HepG2 (cell line): ENCODE data around the gene ANAPC2. TPM values are rescaled to one million over a fixed set of nuclear protein-coding genes. Genes with fewer than 3 reads are reported as not detected.

ENCODE experiments used
- CEBPZ ChIP-seq: IDR thresholded peaks from 2 replicates; pipeline ENCODE4 v1.6.1; 2012; ENCODE audit warnings: low read length, improper control_type of control experiment
- IRF2 ChIP-seq: IDR thresholded peaks from 2 replicates; pipeline ENCODE4 v1.6.1; 2018; ENCODE audit warnings: missing genetic modification reagents, missing compliant biosample characterization
- PBX2 ChIP-seq: IDR thresholded peaks from 2 replicates; pipeline ENCODE4 v1.6.1; 2016; ENCODE audit warnings: control low read depth
- PHF21A ChIP-seq: sonication (generic); formaldehyde crosslinking; IDR thresholded peaks from 2 replicates; pipeline ENCODE4 v1.5.0; 2020; ENCODE audit warnings: mild to moderate bottlenecking, missing genetic modification reagents
- POGK ChIP-seq: sonication (generic); formaldehyde crosslinking; conservative IDR thresholded peaks from 2 replicates; pipeline ENCODE4 v1.8.0; 2022; ENCODE audit warnings: mild to moderate bottlenecking, moderate library complexity, missing genetic modification reagents
- RAD21 ChIP-seq: fragments of 450-650 bp; formaldehyde crosslinking; IDR thresholded peaks from 2 replicates; pipeline ENCODE4 v1.5.0; 2020; ENCODE audit warnings: mild to moderate bottlenecking
- SOX6 ChIP-seq, 2 experiments: fragments of 450-650 bp in 1 of 2; sonication (generic) in 1 of 2; formaldehyde crosslinking in 1 of 2; IDR thresholded peaks; 2 replicates each; pipeline versions ENCODE4 v1.4.0 to v1.6.1; 2017 to 2020; ENCODE audit warnings: antibody characterized with exemption in 1 of 2, mild to moderate bottlenecking in 1 of 2, missing genetic modification reagents in 1 of 2
- ZNF24 ChIP-seq: fragments of 450-650 bp; IDR thresholded peaks from 2 replicates; pipeline ENCODE4 v1.6.1; 2017; ENCODE audit warnings: antibody characterized with exemption, mild to moderate bottlenecking
- polyA plus RNA-seq, 8 experiments: library from polyadenylated mRNA; depleted of rRNA in 3 of 8; stranded (reverse) in 7 of 8; unstranded in 1 of 8; fragments of >200 nt; fragmentation: Illumina TruSeq in 4 of 8; extraction: Trizol in 4 of 8; gene quantifications; 2 replicates each; pipeline versions ENCODE4 v1.2.1 to v1.2.3, GENCODE V29; 2011 to 2016; ENCODE audit warnings: low read depth in 4 of 8, missing spikeins in 1 of 8, mixed read lengths in 1 of 8; ENCODE audit not compliant: insufficient read depth in 1 of 8
- total RNA-seq, 5 experiments: library from RNA; depleted of rRNA; stranded (reverse); fragments of >200 nt; fragmentation: Illumina TruSeq; extraction: Trizol; gene quantifications; 2 replicates each; pipeline ENCODE4 v1.2.3, GENCODE V29; 2016; ENCODE audit warnings: low read depth in 1 of 5
- TF ChIP-seq, protein P1 (sequence below): sonication (generic); formaldehyde crosslinking; IDR thresholded peaks from 2 replicates; pipeline ENCODE4; 2020; ENCODE audit warnings: missing genetic modification reagents, mild to moderate bottlenecking, borderline replicate concordance
- TF ChIP-seq, protein P2 (sequence below), 2 experiments: fragments of 450-650 bp in 1 of 2; sonication (generic) in 1 of 2; formaldehyde crosslinking; IDR thresholded peaks; 2 replicates each; pipeline versions ENCODE4 v1.5.0 to v1.8.0; 2020 to 2022; ENCODE audit warnings: mild to moderate bottlenecking in 1 of 2, missing genetic modification reagents in 1 of 2
- TF ChIP-seq, protein P3 (sequence below): sonication (generic); formaldehyde crosslinking; IDR thresholded peaks from 2 replicates; pipeline ENCODE4 v1.5.1; 2020; ENCODE audit warnings: missing genetic modification reagents, mild to moderate bottlenecking, borderline replicate concordance

ANAPC2 gene
- total and polyA plus RNA-seq, 2 of the 13 experiments (the other 11 are each of a cell fraction or from before 2014, with no cell fraction given) = 12.3 to 15.4 TPM

DNA sequence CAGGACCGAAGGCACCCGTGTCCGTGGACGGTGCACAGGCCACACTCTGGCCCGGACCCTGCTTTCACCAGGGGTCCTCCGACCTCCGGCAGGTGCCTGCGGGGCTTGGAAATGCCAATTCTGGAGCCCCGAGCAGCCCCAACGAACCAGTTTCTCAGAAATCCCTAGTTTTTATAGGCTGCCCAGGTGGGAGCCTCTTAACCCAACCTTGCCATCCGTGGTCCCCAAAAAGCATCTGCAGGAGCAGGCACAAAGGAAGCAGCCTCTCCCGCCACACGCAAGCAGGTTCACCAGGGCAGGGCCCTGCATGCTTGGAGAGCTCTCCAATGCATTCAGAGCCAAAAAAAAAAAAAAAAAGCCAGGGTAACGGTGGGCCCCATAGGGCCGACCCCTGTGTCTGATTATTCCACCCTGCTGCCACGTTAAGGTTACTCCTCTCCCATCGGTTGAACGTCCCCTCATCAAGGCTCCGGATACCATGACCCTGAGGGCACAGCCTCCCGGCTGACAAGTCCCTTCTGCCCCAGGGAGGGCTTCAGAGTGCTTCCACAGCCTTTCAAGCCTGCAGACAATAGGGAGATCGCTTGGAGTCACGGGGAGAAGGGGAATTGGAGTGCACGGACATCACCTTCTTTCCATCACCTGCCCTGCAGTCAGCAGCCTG is 13.0 kb upstream of the ANAPC2 start (continued):
- TF ChIP-seq, protein P1, sequence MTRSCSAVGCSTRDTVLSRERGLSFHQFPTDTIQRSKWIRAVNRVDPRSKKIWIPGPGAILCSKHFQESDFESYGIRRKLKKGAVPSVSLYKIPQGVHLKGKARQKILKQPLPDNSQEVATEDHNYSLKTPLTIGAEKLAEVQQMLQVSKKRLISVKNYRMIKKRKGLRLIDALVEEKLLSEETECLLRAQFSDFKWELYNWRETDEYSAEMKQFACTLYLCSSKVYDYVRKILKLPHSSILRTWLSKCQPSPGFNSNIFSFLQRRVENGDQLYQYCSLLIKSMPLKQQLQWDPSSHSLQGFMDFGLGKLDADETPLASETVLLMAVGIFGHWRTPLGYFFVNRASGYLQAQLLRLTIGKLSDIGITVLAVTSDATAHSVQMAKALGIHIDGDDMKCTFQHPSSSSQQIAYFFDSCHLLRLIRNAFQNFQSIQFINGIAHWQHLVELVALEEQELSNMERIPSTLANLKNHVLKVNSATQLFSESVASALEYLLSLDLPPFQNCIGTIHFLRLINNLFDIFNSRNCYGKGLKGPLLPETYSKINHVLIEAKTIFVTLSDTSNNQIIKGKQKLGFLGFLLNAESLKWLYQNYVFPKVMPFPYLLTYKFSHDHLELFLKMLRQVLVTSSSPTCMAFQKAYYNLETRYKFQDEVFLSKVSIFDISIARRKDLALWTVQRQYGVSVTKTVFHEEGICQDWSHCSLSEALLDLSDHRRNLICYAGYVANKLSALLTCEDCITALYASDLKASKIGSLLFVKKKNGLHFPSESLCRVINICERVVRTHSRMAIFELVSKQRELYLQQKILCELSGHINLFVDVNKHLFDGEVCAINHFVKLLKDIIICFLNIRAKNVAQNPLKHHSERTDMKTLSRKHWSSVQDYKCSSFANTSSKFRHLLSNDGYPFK (CRISPR knock-in tag) = peak; percentile 80
- TF ChIP-seq PBX2 (CRISPR knock-in tag) (no peak), ZNF24 (no peak), PHF21A (CRISPR knock-in tag) (no peak; the same call in 1 of the 2 replicates), CEBPZ (no peak), RAD21 (CRISPR knock-in tag) (peak; percentile 49; the same call in 1 of the 2 replicates), POGK (CRISPR knock-in tag) (no peak), IRF2 (no peak), SOX6 (IDR thresholded peaks at IDR 0.05) (no peak), SOX6 (CRISPR knock-in tag; IDR thresholded peaks at IDR 0.05) (peak; percentile 9; the same call in 1 of the 2 replicates)
- TF ChIP-seq, protein P2, sequence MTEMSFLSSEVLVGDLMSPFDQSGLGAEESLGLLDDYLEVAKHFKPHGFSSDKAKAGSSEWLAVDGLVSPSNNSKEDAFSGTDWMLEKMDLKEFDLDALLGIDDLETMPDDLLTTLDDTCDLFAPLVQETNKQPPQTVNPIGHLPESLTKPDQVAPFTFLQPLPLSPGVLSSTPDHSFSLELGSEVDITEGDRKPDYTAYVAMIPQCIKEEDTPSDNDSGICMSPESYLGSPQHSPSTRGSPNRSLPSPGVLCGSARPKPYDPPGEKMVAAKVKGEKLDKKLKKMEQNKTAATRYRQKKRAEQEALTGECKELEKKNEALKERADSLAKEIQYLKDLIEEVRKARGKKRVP (CRISPR knock-in tag; IDR thresholded peaks at IDR 0.05) = no peak
- TF ChIP-seq, protein P3, sequence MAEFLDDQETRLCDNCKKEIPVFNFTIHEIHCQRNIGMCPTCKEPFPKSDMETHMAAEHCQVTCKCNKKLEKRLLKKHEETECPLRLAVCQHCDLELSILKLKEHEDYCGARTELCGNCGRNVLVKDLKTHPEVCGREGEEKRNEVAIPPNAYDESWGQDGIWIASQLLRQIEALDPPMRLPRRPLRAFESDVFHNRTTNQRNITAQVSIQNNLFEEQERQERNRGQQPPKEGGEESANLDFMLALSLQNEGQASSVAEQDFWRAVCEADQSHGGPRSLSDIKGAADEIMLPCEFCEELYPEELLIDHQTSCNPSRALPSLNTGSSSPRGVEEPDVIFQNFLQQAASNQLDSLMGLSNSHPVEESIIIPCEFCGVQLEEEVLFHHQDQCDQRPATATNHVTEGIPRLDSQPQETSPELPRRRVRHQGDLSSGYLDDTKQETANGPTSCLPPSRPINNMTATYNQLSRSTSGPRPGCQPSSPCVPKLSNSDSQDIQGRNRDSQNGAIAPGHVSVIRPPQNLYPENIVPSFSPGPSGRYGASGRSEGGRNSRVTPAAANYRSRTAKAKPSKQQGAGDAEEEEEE (CRISPR knock-in tag) = no peak
